Measurements from ENCODE around the gene COL5A1.
"Not testable (repeated sequence)": the region's sequence is repeated elsewhere in the genome, so short reads cannot be mapped to it uniquely, and the experiment has no call there.

The COL5A1 gene

GRCh38 chr9:134680393-134681060, 38.9 kb downstream of the COL5A1 start:
- Mint-ChIP-seq H3K27me3 (peaks cover 1% of the 10 kb centered on the region), H3K36me3 (no peaks in the 10 kb centered on the region), H3K4me1 (no peaks in the 10 kb centered on the region), H3K4me3 (no peak overlapping the region), H3K27ac (no peak overlapping the region), H3K9me3 (no peaks in the 10 kb centered on the region)

GRCh38 chr9:134681061-134681661, 39.6 kb downstream of the COL5A1 start:
- Mint-ChIP-seq H3K36me3 (no peaks in the 10 kb centered on the region), H3K27ac (no peak overlapping the region), H3K4me3 (no peak overlapping the region), H3K9me3 (no peaks in the 10 kb centered on the region), H3K4me1 (no peaks in the 10 kb centered on the region), H3K27me3 (peaks cover 1% of the 10 kb centered on the region)

GRCh38 chr9:134682026-134682425, 40.4 kb downstream of the COL5A1 start:
- Mint-ChIP-seq H3K4me3 (no peak overlapping the region), H3K36me3 (no peaks in the 10 kb centered on the region), H3K9me3 (no peaks in the 10 kb centered on the region), H3K27me3 (peaks cover 1% of the 10 kb centered on the region), H3K27ac (no peak overlapping the region), H3K4me1 (no peaks in the 10 kb centered on the region)

- Mint-ChIP-seq H3K27me3 (peaks cover 1% of the 10 kb centered on the region), H3K27ac (no peak overlapping the region), H3K4me1 (no peaks in the 10 kb centered on the region), H3K9me3 (no peaks in the 10 kb centered on the region), H3K36me3 (no peaks in the 10 kb centered on the region), H3K4me3 (no peak overlapping the region)
Observed at GRCh38 chr9:134682651-134683364, 41.2 kb downstream of the COL5A1 start.

- Mint-ChIP-seq H3K4me3 (no peak overlapping the region), H3K27me3 (peaks cover 1% of the 10 kb centered on the region), H3K27ac (no peak overlapping the region), H3K36me3 (no peaks in the 10 kb centered on the region), H3K9me3 (no peaks in the 10 kb centered on the region), H3K4me1 (no peaks in the 10 kb centered on the region)
Observed at GRCh38 chr9:134683714-134684374, 42.2 kb downstream of the COL5A1 start.

GRCh38 chr9:134684375-134684723, 42.7 kb downstream of the COL5A1 start:
- Mint-ChIP-seq H3K36me3 (no peaks in the 10 kb centered on the region), H3K27ac (no peak overlapping the region), H3K4me3 (no peak overlapping the region), H3K9me3 (no peaks in the 10 kb centered on the region), H3K27me3 (peaks cover 1% of the 10 kb centered on the region), H3K4me1 (no peaks in the 10 kb centered on the region)

GRCh38 chr9:134684941-134685340, 43.3 kb downstream of the COL5A1 start:
- H3K4me3 Mint-ChIP-seq, H3K27me3 Mint-ChIP-seq, H3K9me3 Mint-ChIP-seq, H3K36me3 Mint-ChIP-seq, H3K27ac Mint-ChIP-seq, H3K4me1 Mint-ChIP-seq: not testable (repeated sequence)

- Mint-ChIP-seq H3K9me3 (no peaks in the 10 kb centered on the region), H3K27me3 (no peaks in the 10 kb centered on the region), H3K27ac (no peak overlapping the region), H3K4me3 (no peak overlapping the region), H3K36me3 (no peaks in the 10 kb centered on the region), H3K4me1 (no peaks in the 10 kb centered on the region)
Observed at GRCh38 chr9:134685784-134686183, 44.2 kb downstream of the COL5A1 start.

GRCh38 chr9:134686896-134687295, 45.3 kb downstream of the COL5A1 start:
- no peaks in the 10 kb centered on the region for H3K9me3 Mint-ChIP-seq
- H3K27me3 Mint-ChIP-seq: no peaks in the 10 kb centered on the region
- no peak overlapping the region for H3K27ac Mint-ChIP-seq
- no peak overlapping the region for H3K4me3 Mint-ChIP-seq
- no peaks in the 10 kb centered on the region for H3K36me3 Mint-ChIP-seq
- no peaks in the 10 kb centered on the region for H3K4me1 Mint-ChIP-seq

- Mint-ChIP-seq H3K9me3 (no peaks in the 10 kb centered on the region), H3K36me3 (no peaks in the 10 kb centered on the region), H3K4me3 (no peak overlapping the region), H3K27me3 (no peaks in the 10 kb centered on the region), H3K27ac (no peak overlapping the region), H3K4me1 (no peaks in the 10 kb centered on the region)
Observed at GRCh38 chr9:134687556-134687955, 46.0 kb downstream of the COL5A1 start.

GRCh38 chr9:134688231-134688630, 46.6 kb downstream of the COL5A1 start:
- H3K4me3 Mint-ChIP-seq: no peak overlapping the region
- H3K4me1 Mint-ChIP-seq: peaks cover 4% of the 10 kb centered on the region
- no peaks in the 10 kb centered on the region for H3K9me3 Mint-ChIP-seq
- H3K27ac Mint-ChIP-seq: no peak overlapping the region
- peaks cover 1% of the 10 kb centered on the region for H3K27me3 Mint-ChIP-seq
- H3K36me3 Mint-ChIP-seq: no peaks in the 10 kb centered on the region

GRCh38 chr9:134688661-134689320, 47.2 kb downstream of the COL5A1 start:
- no peaks in the 10 kb centered on the region for H3K9me3 Mint-ChIP-seq
- H3K27ac Mint-ChIP-seq: no peak overlapping the region
- H3K4me1 Mint-ChIP-seq: peaks cover 4% of the 10 kb centered on the region
- peaks cover 1% of the 10 kb centered on the region for H3K27me3 Mint-ChIP-seq
- H3K36me3 Mint-ChIP-seq: no peaks in the 10 kb centered on the region
- no peak overlapping the region for H3K4me3 Mint-ChIP-seq

GRCh38 chr9:134689321-134690181, 47.9 kb downstream of the COL5A1 start:
- Mint-ChIP-seq H3K4me3 (no peak overlapping the region), H3K27me3 (peaks cover 1% of the 10 kb centered on the region), H3K9me3 (no peaks in the 10 kb centered on the region), H3K4me1 (peaks cover 4% of the 10 kb centered on the region), H3K27ac (no peak overlapping the region), H3K36me3 (no peaks in the 10 kb centered on the region)

- no peaks in the 10 kb centered on the region for H3K9me3 Mint-ChIP-seq
- peaks cover 1% of the 10 kb centered on the region for H3K27me3 Mint-ChIP-seq
- H3K4me3 Mint-ChIP-seq: no peak overlapping the region
- H3K36me3 Mint-ChIP-seq: no peaks in the 10 kb centered on the region
- H3K27ac Mint-ChIP-seq: no peak overlapping the region
- peaks cover 4% of the 10 kb centered on the region for H3K4me1 Mint-ChIP-seq
Observed at GRCh38 chr9:134690301-134690751, 48.7 kb downstream of the COL5A1 start.

All from activated naive CD4-positive, alpha-beta T cell treated with anti-CD3 and anti-CD28 coated beads, Interleukin-2, amount 50 U/mL, for 24 hours (primary cell).